ENCODE measurements around the gene PIP4P1.

- TF ChIP-seq, protein P1, sequence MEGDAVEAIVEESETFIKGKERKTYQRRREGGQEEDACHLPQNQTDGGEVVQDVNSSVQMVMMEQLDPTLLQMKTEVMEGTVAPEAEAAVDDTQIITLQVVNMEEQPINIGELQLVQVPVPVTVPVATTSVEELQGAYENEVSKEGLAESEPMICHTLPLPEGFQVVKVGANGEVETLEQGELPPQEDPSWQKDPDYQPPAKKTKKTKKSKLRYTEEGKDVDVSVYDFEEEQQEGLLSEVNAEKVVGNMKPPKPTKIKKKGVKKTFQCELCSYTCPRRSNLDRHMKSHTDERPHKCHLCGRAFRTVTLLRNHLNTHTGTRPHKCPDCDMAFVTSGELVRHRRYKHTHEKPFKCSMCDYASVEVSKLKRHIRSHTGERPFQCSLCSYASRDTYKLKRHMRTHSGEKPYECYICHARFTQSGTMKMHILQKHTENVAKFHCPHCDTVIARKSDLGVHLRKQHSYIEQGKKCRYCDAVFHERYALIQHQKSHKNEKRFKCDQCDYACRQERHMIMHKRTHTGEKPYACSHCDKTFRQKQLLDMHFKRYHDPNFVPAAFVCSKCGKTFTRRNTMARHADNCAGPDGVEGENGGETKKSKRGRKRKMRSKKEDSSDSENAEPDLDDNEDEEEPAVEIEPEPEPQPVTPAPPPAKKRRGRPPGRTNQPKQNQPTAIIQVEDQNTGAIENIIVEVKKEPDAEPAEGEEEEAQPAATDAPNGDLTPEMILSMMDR (IDR thresholded peaks at IDR 0.05), result no peak
- TF ChIP-seq EP300 (IDR thresholded peaks at IDR 0.05), result peak in 2 of 4 donors; percentile 76 to 94
- TF ChIP-seq POLR2AphosphoS5 (IDR thresholded peaks at IDR 0.05), result peak; percentile 60 to 94 (median 84)
Observed at GRCh38 chr14:20461225-20462141, at the start of gene PIP4P1.

All from sigmoid colon (tissue), 4 donors.